HG03354 (cell line): ENCODE measurements around the gene CBX3.
A peak's percentile ranks its signal among the peaks of the same experiment; 100 is the strongest.
"Not testable (repeated sequence)": the region's sequence is repeated elsewhere in the genome, so short reads cannot be mapped to it uniquely, and the experiment has no call there.

ENCODE experiments used
- ATAC-seq: cut with Tn5 transposase; IDR thresholded peaks from one replicate; pipeline ENCODE4 v1.9.1; 2021; ENCODE audit warnings: mild to moderate bottlenecking; ENCODE audit not compliant: unreplicated experiment, poor library complexity, severe bottlenecking

Gene CBX3

DNA sequence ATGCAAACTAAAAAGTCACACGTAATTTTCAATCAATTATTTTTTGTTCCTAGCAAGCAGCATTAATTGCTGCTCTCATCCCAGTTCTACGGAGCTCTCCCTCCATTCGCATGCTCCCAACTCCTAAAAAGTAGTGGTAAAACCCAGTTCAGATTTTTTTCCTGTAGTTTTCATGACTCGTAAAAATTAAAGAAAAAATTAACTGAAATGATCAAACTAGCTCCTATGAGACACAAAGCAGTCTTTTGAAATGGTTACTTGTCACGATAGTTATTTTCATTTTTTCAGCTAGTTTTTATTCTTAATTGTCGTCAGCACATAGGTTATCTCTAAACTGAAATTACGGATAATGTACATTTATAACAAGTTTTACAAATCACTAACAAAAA, 2.8 kb upstream of the CBX3 start:
- no peak for ATAC-seq

DNA sequence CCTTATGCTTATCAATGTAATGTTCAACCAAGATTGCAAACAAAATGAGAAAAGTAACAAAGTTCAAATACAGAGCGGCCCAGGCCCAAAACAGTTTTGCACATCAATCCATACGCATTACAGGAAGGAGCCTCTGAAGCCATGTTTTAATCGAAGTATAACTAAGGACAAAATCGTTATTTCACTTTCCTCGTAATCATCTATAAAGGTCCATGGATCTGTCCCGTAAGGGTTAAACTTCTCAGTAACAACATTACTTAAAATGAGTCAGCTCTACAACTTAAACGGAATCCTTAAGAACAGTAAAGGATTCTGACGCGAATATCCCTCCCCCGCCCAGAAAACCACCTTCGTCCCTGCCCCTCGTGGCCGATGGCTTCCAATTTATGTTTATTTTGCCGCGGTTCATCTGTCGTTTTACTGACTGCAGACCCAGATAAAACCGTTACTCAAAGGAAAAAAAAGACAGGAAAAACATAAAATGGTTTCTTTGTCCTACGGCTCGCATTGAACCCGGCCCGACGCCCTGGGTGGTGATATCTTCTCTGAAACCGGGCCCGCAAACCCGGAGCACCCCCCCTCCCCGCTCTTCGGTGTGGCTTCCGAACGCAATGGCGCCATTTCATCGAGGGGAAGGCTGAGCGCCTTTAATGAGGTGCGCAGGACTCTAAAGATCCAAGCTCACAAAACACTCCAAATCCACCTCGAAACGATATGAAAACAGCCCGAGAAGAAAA, 2.1 kb upstream of the CBX3 start:
- ATAC-seq: no peak

DNA sequence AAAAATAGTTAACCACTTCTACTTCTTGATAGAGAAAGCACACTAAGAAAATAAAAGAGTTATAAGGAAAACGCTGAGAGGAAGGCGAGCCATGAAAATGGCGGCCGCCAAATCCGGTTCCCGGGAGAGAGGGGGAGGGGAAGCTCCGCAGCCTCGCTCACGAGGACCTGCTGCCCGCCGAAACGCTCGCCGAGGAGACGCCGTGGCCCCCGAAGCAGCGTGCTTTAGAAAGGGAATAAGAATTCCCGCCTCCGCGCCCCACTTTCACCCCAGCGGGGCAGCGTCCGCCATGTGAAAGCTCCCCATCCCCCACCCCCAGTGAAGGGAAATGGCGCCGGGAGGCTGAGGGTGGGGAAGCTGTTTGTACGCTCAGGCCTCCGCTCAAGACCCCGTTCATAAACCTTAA, 1.5 kb upstream of the CBX3 start:
- peak; percentile 17 for ATAC-seq

DNA sequence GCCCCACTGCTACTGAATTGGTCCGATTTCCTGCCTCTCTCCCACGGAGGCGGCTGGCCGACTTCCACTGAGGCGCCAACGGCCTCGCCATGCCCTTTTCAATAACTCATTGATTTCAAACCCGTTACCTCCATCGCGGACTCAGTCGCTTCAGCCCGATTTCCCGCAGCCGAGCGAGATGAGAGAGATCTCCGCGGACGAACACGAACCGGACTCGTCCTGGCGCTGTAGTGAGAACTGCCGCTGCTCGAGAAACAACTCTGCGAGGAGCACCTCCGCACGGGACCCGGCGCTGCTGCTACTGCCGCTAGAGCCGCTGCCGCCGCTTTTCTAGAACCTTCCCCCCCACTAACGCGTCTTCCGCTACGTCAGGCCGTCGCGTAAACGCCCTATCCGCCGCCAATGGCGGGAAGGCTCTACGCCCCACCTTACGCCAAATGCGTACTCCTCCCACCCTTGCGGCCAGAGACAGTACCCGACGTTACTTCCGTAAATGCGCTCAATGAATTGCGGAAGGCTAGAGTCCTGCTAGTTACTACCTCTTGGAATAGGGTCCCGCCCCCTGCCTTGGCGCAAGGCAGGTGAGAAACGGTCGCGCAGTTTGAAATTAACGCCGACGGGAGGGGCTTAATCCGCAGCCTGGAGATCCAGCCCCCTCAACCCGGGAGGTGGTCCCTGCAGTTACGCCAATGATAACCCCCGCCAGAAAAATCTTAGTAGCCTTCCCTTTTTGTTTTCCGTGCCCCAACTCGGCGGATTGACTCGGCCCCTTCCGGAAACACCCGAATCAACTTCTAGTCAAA, 900 bp upstream of the CBX3 start, which contains the start of gene HNRNPA2B1:
HNRNPA2B1 (minus strand) TSS at position 303 of the 803 bp plus-strand sequence; CDS start at position 134, 169 bp downstream.
- ATAC-seq: peak; percentile 59

DNA sequence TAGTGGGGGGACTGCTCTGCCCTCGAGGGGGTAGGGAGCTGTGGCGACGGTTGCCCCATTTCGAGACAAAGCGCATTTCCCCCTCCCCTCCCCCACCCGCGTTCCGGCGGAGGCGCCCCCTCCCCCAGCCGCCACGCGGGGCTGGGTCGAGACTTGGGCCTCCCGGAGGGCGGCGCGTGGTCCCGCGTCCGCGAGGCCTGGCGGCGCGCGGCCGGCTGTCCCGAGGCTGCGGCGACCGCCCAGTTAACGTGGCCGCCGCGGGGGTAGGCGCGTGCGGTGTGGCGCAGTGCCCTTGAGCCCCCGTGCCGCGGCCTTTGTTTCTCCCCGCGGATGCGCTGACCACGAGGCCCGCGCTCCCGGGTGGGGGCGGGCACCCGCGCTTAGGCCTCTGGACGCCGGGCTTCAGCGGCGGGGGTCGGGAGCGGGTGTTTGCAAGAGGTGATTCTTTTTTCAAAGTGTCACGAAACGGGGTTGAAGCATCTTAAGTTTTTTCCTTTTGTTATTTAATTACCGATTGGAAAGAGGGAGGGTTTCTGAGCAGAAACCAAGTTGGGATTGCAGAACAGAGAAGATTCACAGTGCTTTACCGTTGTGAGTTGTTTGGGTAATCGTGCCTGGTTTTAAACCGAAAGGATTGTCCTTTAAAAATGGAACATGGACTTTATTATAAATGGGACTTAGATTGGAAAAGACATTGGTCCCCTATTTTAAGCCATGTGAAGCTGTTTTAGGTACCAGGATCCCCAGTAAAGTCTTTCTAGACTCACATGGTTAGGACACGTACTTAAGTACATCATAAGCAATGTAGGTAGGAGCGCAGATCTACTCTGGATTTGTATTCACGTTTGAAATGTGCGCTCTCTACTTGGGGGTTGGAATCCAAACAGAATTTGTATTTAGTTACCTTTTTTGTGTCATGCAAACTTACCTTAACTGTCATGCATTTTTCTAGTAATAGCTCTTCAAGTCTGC, 760 bp downstream of the CBX3 start:
- ATAC-seq: peak; percentile 14

DNA sequence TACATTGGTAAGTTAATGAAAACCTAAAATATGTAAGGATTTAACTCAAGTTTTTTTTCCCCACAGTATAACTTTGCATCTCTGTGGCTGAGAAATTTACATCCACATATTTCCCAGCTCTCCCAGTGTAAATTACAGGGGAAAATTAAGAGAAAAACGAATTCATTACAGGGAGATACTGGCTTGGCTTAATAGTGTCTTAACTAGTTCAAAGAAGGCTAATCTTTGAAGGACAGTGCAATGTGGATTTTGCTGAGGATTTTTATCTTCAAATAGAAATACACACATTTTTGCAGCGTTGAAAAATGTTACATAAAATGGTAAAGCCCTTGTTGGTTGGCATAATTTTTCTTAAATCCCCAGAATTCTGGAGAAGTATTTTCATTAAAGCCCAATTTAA, 1.5 kb downstream of the CBX3 start:
- no peak for ATAC-seq

DNA sequence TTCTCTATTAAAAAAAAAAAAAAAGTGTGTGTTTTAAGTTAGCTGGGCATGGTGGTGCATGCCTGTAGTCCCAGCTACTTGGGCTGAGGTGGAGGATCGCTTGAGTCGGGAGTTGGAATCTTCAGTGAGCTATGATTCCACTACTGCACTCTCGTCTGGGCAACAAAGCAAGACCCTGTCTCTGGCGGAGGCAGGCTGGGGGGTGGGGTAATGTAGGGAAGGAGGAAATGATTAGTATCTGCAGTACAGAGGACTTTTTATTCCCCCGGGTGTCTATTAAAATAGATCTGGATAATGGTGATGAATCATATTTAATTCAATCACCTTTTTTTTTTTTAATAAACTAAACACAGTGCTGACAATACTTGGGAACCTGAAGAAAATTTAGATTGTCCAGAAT, 6.5 kb downstream of the CBX3 start:
- no peak for ATAC-seq

DNA sequence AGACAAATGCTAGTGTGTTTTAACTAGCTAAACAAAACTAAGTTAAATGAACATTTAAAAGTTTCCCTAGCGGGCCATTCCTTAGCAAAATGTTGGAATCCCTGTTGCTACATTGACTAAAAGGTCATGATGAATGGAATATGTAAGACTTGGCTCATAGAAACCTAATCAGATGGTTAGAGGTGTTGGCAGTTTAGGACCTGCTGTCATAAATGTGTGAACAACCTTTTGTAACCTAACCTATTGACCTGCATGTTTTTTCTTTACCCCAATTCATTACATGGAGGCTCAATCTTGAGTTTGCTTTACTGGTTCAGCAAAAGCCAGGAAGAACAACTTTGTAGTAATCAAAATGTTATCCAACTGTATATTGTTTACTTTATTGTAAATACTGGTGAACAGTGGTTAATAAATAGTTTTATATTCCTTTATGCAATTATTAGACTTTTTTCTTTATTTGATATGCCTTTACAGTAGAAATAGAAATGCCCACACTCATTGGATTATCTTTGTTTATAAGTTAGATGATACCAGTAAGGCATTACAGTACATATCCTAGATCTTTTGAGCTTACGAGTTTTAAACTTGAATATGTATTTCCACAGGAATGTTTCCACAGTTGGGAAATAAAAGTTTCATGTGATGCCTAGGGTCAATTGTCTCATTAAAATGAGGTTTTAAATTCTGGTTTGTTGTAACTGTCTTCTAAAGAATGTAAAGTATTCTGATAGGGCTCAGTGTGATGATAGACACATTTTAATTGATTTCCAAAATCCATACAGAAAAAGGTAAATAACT, 11.6 kb downstream of the CBX3 start:
- no peak for ATAC-seq

DNA sequence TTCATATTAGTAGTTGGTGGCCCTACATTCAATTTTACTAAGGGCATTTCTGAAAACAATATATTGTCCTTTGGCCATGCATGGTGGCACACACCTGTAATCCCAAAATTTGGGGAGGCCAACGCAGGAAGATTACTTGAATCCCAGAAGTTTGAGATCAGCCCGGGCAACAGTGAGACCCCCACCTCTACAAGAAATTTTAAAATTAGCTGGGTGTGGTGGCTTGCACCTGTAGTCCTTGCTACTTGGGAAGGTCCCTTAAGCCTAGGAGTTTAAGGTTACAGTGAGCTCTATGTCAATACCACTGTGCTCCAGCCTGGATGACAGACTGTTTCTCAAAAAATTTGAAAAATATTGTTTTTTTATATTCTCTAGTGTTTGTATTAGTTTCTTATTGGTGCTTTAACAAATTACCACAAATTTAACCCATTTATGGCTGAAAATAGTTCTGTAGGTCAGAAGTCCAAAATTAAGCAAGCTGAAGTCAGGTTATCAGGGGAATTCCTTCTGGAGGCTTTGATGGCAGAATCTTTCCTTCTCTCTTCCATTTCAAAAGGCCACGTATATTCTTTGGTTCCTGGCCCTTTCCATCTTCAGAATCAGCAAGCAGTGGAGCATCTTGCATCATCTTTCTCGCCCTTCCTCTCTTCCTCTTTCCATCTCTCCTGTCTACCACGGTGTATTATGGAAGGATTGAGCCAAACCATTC, 12.4 kb downstream of the CBX3 start:
- ATAC-seq: no peak

DNA sequence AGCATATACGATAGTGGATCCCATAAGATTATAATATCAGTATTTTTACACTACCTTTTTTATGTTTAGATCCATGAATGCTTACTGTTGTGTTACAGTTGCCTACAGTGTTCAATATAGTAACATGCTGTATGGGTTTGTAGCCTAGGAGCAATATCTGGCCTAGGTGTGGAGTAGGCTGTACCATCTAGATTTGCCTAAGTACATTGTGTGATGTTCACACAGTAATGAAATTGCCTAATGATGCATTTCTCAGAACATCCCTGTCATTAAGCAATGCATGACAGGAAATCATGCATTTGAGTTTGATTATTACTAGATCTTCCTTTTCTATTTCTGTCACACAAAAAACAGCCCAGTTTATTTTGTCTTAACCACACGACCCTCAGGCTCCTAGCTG, 14.5 kb downstream of the CBX3 start:
- no peak for ATAC-seq

DNA sequence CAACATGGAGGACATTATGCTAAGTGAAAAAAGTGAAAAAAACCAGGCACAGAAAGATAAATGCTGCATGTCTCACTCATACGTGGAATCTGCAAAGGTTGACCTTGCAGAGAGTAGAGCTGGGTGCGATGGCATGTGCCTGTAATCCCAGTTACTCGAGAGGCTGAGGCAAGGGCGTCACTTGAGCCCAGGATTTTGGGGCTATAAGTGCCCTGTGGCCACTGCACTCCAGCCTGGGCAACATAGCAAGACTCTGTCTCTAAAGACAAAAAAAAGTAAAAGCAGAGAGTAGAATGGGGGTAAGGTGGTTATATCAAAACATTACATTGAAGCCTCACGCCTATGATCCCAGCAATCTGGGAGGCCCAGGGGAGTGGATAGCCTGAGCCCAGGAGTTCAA, 22.8 kb downstream of the CBX3 start:
- ATAC-seq: no peak

DNA sequence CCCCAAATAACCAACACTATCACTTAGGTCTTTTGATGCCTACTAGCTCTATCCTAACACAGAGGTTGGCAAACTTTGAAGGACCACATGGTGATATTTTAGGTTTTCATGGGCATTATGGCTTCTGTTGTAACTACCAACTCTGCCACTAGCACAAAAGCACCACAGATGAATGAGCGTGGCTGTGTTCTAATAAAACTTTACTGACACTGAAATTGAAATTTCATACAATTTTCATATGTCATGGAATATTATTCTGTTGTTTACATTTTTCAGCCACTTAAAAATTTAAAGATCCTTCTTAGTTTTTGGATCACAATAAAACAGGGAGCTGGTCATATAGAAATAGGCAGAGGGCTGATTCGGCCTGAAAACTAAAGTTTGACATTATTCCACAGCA, 26.4 kb downstream of the CBX3 start:
- ATAC-seq: no peak

DNA sequence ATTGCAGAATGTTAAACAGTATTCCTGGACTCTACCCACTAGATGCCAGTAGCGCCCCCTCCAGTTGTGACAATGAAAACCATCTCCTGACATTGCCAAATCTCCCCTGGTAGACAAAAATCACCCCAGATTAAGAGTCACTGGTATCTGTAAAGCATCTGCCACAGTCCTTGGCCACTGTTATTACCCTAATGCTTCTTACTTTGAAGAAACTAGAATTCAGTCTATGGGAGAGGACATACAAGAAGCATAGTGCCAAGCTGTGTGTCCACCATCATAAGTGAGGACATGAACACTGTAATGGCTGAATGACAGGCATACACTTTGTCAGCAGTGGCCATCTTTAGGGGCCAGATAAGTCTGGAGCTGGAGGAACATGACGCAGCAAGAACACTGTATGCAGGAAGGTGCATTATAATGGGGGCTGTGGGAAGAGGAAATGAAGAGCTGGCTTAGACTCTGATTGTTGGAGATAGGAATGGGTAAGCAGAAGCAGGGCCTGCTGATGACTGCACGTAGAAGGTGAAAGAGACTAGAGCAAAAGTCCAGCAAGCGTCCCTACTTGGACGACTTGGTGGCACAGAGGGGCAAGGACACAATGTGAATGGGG, 32.5 kb downstream of the CBX3 start:
- ATAC-seq: no peak

DNA sequence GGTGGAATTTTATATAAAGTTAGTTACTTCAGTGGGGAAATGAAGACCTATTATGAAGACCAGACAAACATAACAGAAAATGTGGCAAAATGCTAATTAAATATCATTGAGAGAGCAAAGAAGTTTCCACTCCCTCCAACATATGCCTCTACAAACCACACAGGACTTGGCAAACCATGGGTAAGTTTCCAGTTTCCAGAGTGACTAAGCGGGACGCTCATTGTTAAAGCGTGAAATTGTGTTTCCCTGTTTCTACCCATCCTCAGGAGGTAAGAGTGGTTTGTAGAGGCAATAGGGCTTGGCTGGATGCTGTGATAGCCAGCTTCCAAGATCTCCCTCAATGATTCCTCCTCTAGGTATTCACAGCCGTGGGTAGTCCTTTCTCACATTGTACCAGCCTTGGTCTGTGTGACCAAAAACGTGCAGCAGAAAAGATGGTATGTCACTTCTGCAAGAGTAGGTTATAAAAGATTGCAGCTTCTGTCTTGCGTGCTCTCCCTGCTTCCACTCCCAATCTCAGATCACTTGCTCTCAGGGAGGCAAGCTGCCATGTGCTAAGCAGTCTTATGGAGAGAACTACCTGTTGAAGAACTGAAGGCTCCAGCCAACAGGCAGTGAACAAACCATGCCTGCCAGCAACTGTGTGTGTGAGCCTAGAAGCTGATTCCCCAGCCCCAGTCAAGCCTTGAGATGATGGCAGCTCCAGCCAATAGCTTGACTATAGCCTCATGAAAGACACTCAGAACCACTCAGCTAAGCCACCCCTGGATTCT, 35.7 kb downstream of the CBX3 start:
- ATAC-seq: no peak

DNA sequence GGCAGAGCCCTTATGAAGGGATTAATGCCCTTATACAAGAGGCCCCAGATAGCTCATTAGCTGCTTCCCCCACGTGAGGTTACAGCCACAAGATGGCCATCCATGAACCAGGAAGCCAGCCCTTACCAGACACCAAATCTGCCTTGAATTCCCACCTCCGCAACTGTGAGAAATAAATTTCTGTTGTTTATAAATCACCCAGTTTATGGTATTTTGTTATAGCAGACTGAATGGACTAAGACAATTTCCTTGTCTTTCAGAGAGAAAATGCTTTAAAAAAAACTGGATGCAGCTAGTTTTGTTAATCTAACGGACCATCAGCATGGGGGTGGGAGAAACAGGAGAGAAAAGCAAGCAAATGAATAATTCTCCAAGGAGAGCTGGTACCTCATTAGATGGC, 36.5 kb downstream of the CBX3 start:
- ATAC-seq: no peak

DNA sequence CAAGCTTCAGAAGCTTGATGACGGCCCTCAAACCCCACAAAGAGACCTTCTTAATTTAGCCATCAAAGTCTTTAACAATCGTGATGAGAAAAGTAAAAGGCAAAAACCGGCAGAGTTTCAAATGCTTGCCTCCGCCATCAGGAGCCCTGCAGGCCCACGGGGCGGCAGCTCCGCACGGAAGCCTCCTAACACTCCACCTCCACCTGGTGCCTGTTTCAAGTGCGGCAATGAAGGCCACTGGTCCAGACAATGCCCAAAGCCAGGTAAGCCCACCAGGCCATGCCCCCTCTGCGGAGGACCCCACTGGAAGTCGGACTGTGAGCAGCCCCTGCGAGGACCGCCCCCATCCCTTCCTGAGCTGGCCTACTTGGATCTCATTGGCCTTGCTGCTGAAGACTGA, 43.6 kb downstream of the CBX3 start:
- ATAC-seq: no peak

DNA sequence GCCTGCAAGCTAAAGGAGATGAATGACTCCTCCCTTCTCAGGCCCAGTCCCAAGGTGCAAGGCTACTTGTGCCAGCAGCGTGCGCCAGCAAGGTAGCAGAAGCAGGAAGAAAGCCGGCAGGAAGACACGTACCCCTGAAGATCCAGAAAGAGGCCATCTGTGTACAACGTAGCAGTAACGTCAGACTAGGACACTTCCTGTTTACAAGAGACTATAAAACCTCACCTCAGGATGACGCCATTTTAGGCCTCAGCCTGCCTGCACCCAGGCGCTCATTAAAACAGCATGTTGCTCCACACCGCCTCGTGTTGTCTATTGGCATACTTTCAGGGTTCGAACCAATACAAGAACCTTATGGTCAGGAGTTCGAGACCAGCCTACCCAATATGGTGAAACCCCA, 48.7 kb downstream of the CBX3 start:
- no peak for ATAC-seq

DNA sequence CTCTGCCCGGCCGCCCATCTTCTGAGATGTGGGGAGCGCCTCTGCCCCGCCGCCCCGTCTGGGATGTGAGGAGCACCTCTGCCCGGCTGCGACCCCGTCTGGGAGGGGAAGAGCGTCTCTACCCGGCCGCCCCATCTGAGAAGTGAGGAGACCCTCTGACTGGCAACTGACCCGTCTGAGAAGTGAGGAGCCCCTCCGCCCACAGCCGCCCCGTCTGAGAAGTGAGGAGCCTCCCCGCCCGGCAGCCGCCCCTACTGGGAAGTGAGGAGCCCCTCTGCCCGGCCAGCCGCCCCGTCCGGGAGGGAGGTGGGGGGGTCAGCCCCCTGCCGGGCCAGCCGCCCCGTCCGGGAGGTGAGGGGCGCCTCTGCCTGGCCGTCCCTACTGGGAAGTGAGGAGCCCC, 60.3 kb downstream of the CBX3 start:
- not testable (repeated sequence) for ATAC-seq
